GM12878 (cell line): ENCODE measurements around the gene CPNE6. TPM values are rescaled to one million over a fixed set of nuclear protein-coding genes. Genes with fewer than 3 reads are reported as not detected.
A peak's percentile ranks its signal among the peaks of the same experiment; 100 is the strongest.

Source experiments
- ASH2L ChIP-seq: fragments of 300-600, 200-600 bp; sonication (generic); IDR thresholded peaks from 2 replicates; pipeline ENCODE4 v1.6.1; 2017; ENCODE audit warnings: low read depth, mild to moderate bottlenecking, borderline replicate concordance
- CBFB ChIP-seq: IDR thresholded peaks from 2 replicates; pipeline ENCODE4 v1.6.1; 2016; ENCODE audit warnings: antibody characterized with exemption, low read depth
- EP300 ChIP-seq, 2 experiments: fragments of 150-350 bp in 1 of 2; IDR thresholded peaks; 2 replicates each; pipeline ENCODE4 v1.6.1; 2011 to 2012; ENCODE audit warnings: low read depth in 2 of 2, low read length in 2 of 2, borderline replicate concordance in 1 of 2, improper control_type of control experiment in 1 of 2, inconsistent platforms in 1 of 2; ENCODE audit not compliant: control insufficient read depth in 1 of 2
- KAT2A ChIP-seq: conservative IDR thresholded peaks from 2 replicates; pipeline ENCODE4 v1.6.1; 2011; ENCODE audit warnings: low read depth, low read length; ENCODE audit not compliant: control insufficient read depth
- LARP7 ChIP-seq: fragments of 450-650 bp; IDR thresholded peaks from 2 replicates; pipeline ENCODE4 v1.6.1; 2017; ENCODE audit warnings: mild to moderate bottlenecking
- POLR2AphosphoS2 ChIP-seq: IDR thresholded peaks from 2 replicates; pipeline ENCODE4 v1.6.1; 2011; ENCODE audit warnings: low read depth, mild to moderate bottlenecking, low read length, improper control_type of control experiment, moderate library complexity
- RBBP5 ChIP-seq: fragments of 200-600 bp; sonication (generic); conservative IDR thresholded peaks from 2 replicates; pipeline ENCODE4 v1.6.1; 2016
- SUPT20H ChIP-seq: IDR thresholded peaks from 2 replicates; pipeline ENCODE4 v1.6.1; 2011; ENCODE audit warnings: low read depth, mild to moderate bottlenecking, low read length, moderate library complexity, borderline replicate concordance; ENCODE audit not compliant: control insufficient read depth
- TAF1 ChIP-seq: IDR thresholded peaks from 2 replicates; pipeline ENCODE4 v1.6.1; 2011; ENCODE audit warnings: mild to moderate bottlenecking, low read depth, low read length, borderline replicate concordance
- ZNF24 ChIP-seq: fragments of 450-650 bp; IDR thresholded peaks from 2 replicates; pipeline ENCODE4 v1.6.1; 2017; ENCODE audit warnings: antibody characterized with exemption, mild to moderate bottlenecking
- polyA plus RNA-seq, 11 experiments: library from polyadenylated mRNA; depleted of rRNA in 4 of 11; unstranded in 6 of 11; stranded (reverse) in 5 of 11; fragments of >200 nt; fragmentation: Nextera tagmentation in 4 of 11; fragmentation: Illumina TruSeq in 1 of 11; extraction: Ambion mirVana in 4 of 11; extraction: Trizol in 1 of 11; gene quantifications; 1 replicate in 1 of 11; 2 replicates in 10 of 11; pipeline versions ENCODE4 v1.2.1 to v1.2.3, GENCODE V29; 2011 to 2016; ENCODE audit warnings: inconsistent platforms in 2 of 11, missing spikeins in 2 of 11, low read depth in 1 of 11
- total RNA-seq, 4 experiments: library from RNA; depleted of rRNA in 3 of 4; stranded (reverse); fragments of >200 nt in 3 of 4; fragmentation: Illumina TruSeq in 1 of 4; extraction: Trizol in 1 of 4; gene quantifications; 2 replicates each; pipeline versions ENCODE4 v1.2.1 to v1.2.3, GENCODE V29; 2013 to 2021
- TF ChIP-seq, protein P1 (sequence below): IDR thresholded peaks from 2 replicates; pipeline ENCODE4 v1.6.1; 2011; ENCODE audit warnings: low read depth, mild to moderate bottlenecking, low read length, moderate library complexity, borderline replicate concordance; ENCODE audit errors: extremely low read depth

The CPNE6 gene
- total and polyA plus RNA-seq, 10 of the 15 experiments (the other 5 are each of a cell fraction or from before 2014, with no cell fraction given) = 0.06 to 0.43 (median 0.18) TPM; not detected in 3

- TF ChIP-seq, protein P1, sequence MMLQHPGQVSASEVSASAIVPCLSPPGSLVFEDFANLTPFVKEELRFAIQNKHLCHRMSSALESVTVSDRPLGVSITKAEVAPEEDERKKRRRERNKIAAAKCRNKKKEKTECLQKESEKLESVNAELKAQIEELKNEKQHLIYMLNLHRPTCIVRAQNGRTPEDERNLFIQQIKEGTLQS = peak; percentile 58; the same call in 1 of the 2 replicates
- TF ChIP-seq ZNF24 (no peak), TAF1 (peak; percentile 98), POLR2AphosphoS2 (peak; percentile 97), SUPT20H (no peak), RBBP5 (no peak), ASH2L (no peak), EP300 (IDR thresholded peaks at IDR 0.05; ENCODE audit: borderline replicate concordance in 1 of 2, control insufficient read depth in 1 of 2, low read depth in 2 of 2, low read length in 2 of 2) (no peak), LARP7 (peak; percentile 43), KAT2A (no peak), CBFB (peak; percentile 69; the same call in 1 of the 2 replicates)
These were observed 24.1 kb downstream of the CPNE6 start (continued) for GRCh38 chr14:24095271-24096068.
